NCI-H524 treated with DMSO at 0.1 percent for 48 hours (cell line): Measurements from ENCODE around the gene OR4C15.

ENCODE experiments used
- DNase-seq: peaks from one replicate; lab custom pipeline; 2025; lab: John Stamatoyannopoulos, UW

Gene OR4C15

GRCh38 chr11:55554169-55554568 lies at the start of gene OR4C15:
TSS of gene OR4C15 (plus strand) at chr11:55554469. CDS start at chr11:55554469, 0 bp downstream.
- DNase-seq = no peak

- no peak for DNase-seq
Observed at GRCh38 chr11:55571828-55572227, 17.6 kb downstream of the OR4C15 start, which contains the start of gene OR4C16. TSS of gene OR4C16 (plus strand) at chr11:55572128. CDS start at chr11:55572128, 0 bp downstream.

- no peak for DNase-seq
Observed at GRCh38 chr11:55572548-55572947, 18.3 kb downstream of the OR4C15 start.
